HK-2 (cell line): Measurements from ENCODE around the gene TAS2R41.
"Not testable (repeated sequence)": the region's sequence is repeated elsewhere in the genome, so short reads cannot be mapped to it uniquely, and the experiment has no call there.

ENCODE experiments used
- DNase-seq: peaks from one replicate; pipeline ENCODE4 v3.0.0-alpha.2; 2018; ENCODE audit not compliant: unreplicated experiment

The TAS2R41 gene

GRCh38 chr7:143518941-143519340 lies 41.3 kb downstream of the TAS2R41 start:
- DNase-seq, result no peak

DNA sequence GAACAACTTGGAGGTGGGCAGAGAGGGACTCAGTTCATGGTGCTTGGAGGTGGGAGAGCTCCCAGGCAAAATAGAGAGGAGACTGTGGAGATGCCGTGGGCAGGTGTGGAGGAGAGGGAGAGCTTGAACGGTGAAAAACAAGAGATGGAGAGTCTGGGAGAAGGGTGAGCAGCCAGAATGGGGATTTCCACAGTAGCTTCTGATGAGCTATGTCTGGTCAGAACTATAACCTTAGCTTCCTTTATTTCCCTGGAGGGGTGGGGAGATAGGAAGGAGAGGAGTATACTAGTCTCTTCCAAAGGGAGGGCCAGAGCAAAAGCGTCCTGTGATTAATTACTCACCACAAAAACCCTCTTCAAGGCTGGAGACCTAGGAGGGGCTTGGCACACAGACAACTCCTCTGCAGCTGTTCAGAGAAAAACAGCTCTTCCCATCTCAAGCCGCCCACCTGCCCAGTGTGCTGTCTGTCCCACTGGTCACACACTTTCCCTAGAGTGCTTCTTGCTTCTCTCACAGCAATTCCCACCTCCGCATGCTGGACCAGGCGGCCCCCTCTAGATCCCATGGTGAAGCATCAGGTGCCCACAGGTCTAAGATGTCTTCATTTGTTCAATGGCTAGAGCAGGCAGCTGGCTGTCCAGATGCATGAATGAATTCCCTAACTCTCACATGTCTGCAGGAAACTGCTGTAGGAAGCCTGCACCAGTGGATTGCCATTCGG lies 41.9 kb downstream of the TAS2R41 start:
- no peak for DNase-seq

GRCh38 chr7:143522309-143522916 lies 44.7 kb downstream of the TAS2R41 start:
- not testable (repeated sequence) for DNase-seq
